EL (cell line): ENCODE data around the gene GSPT1.

Experiments used
- DNase-seq: peaks from one replicate; pipeline ENCODE4 v3.0.0-alpha.2; 2016

GSPT1 gene

GRCh38 chr16:11909653-11910545 lies 5.9 kb downstream of the GSPT1 start:
- DNase-seq: peak; percentile 30

- no peak for DNase-seq
These were observed 8.4 kb downstream of the GSPT1 start for GRCh38 chr16:11907160-11907970.

- DNase-seq: no peak
These were observed 11.8 kb downstream of the GSPT1 start for GRCh38 chr16:11903906-11904305.

GRCh38 chr16:11901091-11901490 lies 14.7 kb downstream of the GSPT1 start:
- DNase-seq: peak; percentile 28

GRCh38 chr16:11896486-11897176 lies 19.1 kb downstream of the GSPT1 start:
- peak; percentile 75 for DNase-seq

- no peak for DNase-seq
These were observed 22.2 kb downstream of the GSPT1 start for GRCh38 chr16:11893571-11893970.

- DNase-seq: no peak
These were observed 23.0 kb downstream of the GSPT1 start for GRCh38 chr16:11892761-11893160.

- DNase-seq: no peak
These were observed 25.4 kb downstream of the GSPT1 start for GRCh38 chr16:11890231-11890965.

- DNase-seq: no peak
These were observed 28.9 kb downstream of the GSPT1 start for GRCh38 chr16:11886881-11887280.

- DNase-seq: no peak
These were observed 31.7 kb downstream of the GSPT1 start for GRCh38 chr16:11884035-11884434.

GRCh38 chr16:11880007-11880406 lies 35.7 kb downstream of the GSPT1 start:
- no peak for DNase-seq

GRCh38 chr16:11877374-11877773 lies 38.4 kb downstream of the GSPT1 start:
- DNase-seq: peak; percentile 35

- no peak for DNase-seq
These were observed 39.5 kb downstream of the GSPT1 start for GRCh38 chr16:11876306-11876705.

GRCh38 chr16:11875721-11876120 lies 40.0 kb downstream of the GSPT1 start:
- no peak for DNase-seq

- peak; percentile 45 for DNase-seq
These were observed 44.6 kb downstream of the GSPT1 start for GRCh38 chr16:11871193-11871592.

GRCh38 chr16:11870399-11870798 lies 45.4 kb downstream of the GSPT1 start:
- no peak for DNase-seq

GRCh38 chr16:11869353-11870228 lies 46.2 kb downstream of the GSPT1 start:
- no peak for DNase-seq

- DNase-seq: no peak
These were observed 47.3 kb downstream of the GSPT1 start for GRCh38 chr16:11868412-11868980.

GRCh38 chr16:11862489-11862888 lies 53.3 kb downstream of the GSPT1 start:
- no peak for DNase-seq

- DNase-seq: peak; percentile 55
These were observed 58.6 kb downstream of the GSPT1 start for GRCh38 chr16:11857161-11857560.
